Left kidney (tissue), 2 donors: Measurements from ENCODE around the gene QRFP. TPM values are rescaled to one million over a fixed set of nuclear protein-coding genes. Genes with fewer than 3 reads are reported as not detected.
"Not testable (repeated sequence)": the region's sequence is repeated elsewhere in the genome, so short reads cannot be mapped to it uniquely, and the experiment has no call there.

Experiments
- DNase-seq: peaks from one replicate; pipeline ENCODE4 v3.0.0-alpha.2; 2013
- polyA plus RNA-seq: library from polyadenylated mRNA; unstranded; fragments of 120-200 nt; gene quantifications from one replicate; pipeline ENCODE4 v1.2.1, GENCODE V29; 2013; ENCODE audit not compliant: insufficient read length

Gene QRFP
- polyA plus RNA-seq, 1 donor = 0.30 TPM

- DNase-seq = no peak
These were observed 42.5 kb downstream of the QRFP start for GRCh38 chr9:130854092-130854491.

GRCh38 chr9:130852801-130853200 lies 43.8 kb downstream of the QRFP start:
- DNase-seq = no peak

- no peak for DNase-seq
These were observed 47.3 kb downstream of the QRFP start for GRCh38 chr9:130849356-130849755.

GRCh38 chr9:130848514-130848913 lies 48.1 kb downstream of the QRFP start:
- DNase-seq = not testable (repeated sequence)

- DNase-seq = no peak
These were observed 49.0 kb downstream of the QRFP start for GRCh38 chr9:130847306-130848217.

- DNase-seq = no peak
These were observed 49.9 kb downstream of the QRFP start for GRCh38 chr9:130846487-130847305.

GRCh38 chr9:130845901-130846481 lies 50.6 kb downstream of the QRFP start:
- DNase-seq = no peak

- no peak for DNase-seq
These were observed 51.4 kb downstream of the QRFP start for GRCh38 chr9:130845254-130845653.

GRCh38 chr9:130844044-130844451 lies 52.6 kb downstream of the QRFP start:
- DNase-seq = no peak

GRCh38 chr9:130843049-130843908 lies 53.3 kb downstream of the QRFP start:
- DNase-seq = no peak

Other genes starting within 250 kb of the QRFP start
- gene PRDM12, start 232.2 kb downstream of the QRFP start, polyA plus RNA-seq = not detected
- 51.7 TPM for gene EXOSC2, start 203.0 kb downstream of the QRFP start, polyA plus RNA-seq
- gene ABL1, start 61.6 kb downstream of the QRFP start, polyA plus RNA-seq = 72.6 TPM
- gene FIBCD1, start 42.4 kb upstream of the QRFP start, polyA plus RNA-seq = 0.08 TPM
- gene LAMC3, start 112.4 kb upstream of the QRFP start, polyA plus RNA-seq = 22.8 TPM
- 347 TPM for gene AIF1L, start 199.7 kb upstream of the QRFP start, polyA plus RNA-seq
- gene NUP214, start 228.8 kb upstream of the QRFP start, polyA plus RNA-seq = 75.2 TPM